NCI-H82 treated with DMSO at 0.1 percent for 48 hours (cell line): ENCODE data around the gene TUNAR.

Experiments
- DNase-seq: peaks from one replicate; lab custom pipeline; 2025; ENCODE audit not compliant: unreplicated experiment; lab: John Stamatoyannopoulos, UW

TUNAR gene

DNA sequence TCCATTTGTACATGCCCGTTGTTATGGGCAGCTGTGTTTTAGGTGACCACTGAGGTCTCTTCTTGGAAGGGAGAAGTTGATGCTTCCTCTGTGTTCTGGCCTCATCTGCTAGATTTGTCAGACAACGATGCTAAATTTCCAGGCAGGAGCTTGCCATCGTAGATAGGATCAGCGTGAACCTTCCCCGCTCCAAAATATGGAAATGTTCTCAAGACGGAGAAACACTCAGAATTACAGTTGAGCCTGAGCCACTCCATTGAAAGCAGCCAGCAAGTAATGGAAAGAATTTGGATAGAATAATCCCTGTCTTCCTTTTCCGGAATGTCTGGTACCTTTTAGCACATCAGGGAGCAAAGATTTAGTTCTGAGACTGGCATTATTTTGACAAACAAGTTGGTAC is 34.8 kb downstream of the TUNAR start:
- no peak for DNase-seq

DNA sequence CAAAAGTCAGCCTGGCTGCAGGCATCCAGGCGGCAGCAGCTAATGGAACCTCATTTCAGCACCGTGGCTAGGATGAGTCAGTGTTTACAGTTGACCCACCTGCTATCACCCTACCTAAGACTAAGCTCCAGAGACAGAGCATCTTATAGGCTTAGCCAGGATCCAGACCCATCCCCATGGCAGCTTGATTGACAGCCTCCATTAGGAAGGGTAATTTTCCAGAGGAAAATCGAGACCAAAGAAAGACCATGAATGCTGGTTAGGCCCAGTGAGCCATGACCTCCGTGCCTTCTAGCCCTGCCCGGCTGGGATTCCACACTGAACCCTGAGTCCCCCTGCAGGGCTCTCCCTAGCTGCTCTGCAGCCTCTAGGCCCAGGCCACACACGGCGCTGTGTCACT is 38.7 kb downstream of the TUNAR start:
- DNase-seq, result peak; percentile 41

DNA sequence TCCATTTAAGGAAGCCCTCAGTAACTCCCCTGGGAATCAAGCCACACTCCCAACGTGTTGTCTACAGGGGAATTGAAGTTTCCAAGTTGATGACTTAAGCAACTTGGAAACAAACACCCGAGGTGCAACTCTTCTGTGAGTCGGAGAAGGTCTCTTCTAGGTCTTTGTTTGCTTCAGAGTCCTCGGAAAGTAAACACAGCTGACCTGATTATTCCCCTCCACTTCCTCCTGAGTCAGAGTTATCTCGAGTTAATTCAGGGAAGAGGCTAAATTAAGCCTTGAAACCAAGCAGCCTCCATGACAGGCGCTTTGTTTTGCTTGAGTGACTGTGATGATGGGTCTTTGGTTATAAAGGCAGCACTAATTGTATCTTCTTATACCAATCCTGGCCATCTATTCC is 41.8 kb downstream of the TUNAR start:
- DNase-seq, result no peak

DNA sequence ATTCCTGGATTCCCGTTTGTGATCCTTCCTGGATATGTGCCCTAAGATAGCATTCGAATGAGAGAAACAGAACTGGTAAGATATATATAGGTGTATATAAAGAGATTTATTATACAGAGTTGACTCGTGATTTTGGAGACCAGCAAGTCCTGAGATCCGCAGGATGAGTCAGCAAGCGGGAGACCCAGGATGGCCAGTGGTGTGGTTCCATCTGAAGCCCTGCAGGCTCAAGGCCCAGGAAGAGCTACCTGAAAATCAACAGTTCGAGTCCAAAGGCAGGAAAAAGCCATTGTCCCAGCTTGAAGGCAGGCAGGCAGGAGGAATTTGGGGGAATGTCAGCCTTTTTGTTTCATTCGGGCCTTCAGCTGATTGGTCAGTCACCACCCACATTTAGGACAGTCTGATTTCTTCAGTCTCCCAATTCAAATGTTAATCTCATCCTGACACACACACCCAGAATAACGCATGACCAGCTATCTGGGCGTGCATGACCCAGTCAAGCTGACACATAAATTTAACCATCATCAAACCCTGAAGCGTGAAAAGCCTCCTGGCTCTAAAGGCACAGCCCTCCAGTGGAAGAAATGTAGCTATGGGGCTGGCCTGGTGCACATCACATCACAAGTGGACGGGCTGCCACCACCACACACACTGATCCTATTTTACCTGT is 44.3 kb downstream of the TUNAR start:
- no peak for DNase-seq

DNA sequence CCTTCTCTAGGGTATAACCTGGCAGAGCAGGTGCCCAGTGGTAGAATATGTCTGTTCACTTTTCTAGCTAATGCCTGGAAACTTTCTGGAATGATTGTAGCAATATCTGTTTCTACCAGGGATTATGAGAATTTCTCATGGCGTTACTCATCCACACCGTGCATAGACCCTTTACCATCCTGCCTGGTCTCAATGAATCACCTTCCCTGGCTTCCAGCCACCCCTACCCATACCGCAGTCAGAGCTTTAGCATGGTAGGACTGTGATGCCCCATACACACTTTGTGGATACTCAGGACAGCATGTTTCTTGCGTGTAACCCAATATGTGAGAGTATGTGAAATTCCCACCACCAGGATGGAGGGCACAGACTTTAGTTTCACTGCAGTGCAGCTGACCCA is 45.4 kb downstream of the TUNAR start:
- no peak for DNase-seq

DNA sequence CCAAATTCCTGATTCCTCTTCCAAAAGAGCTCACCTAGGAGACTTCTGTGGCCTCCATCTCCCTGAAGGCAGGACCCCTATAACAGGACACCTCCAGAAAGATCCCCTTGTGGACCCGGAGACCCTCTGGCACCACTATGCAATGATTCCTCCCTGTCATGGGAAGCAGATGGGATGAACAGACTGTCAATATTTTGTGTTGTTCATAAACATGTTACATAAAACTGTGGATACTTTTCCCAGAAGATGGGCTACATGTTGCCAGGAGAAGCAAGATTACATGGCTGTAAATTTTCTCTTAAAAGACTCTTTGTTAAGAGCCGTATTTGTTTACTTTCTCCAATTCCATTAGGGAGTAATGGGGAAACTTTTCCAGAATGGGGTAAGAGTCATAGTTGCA is 52.1 kb downstream of the TUNAR start:
- DNase-seq, result no peak

DNA sequence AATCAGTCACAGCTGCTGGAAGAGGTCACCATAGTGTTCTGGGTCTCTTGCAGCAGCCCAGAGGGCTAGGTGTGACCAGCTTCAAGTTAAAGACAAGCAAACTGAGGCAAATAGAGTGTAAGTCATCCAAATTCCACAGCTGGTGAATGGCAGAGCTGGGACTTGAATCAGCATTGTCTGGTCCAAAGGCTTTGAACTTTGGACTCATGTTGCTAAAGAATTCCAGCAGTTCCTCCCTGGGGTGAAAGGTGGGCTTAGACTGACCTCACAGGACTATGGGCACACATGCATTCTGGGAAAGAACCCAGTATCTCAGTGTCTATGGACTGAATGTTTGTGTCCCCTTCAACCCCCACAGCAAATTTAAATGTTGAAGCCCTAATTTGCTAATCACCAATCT is 54.8 kb downstream of the TUNAR start:
- DNase-seq, result no peak

DNA sequence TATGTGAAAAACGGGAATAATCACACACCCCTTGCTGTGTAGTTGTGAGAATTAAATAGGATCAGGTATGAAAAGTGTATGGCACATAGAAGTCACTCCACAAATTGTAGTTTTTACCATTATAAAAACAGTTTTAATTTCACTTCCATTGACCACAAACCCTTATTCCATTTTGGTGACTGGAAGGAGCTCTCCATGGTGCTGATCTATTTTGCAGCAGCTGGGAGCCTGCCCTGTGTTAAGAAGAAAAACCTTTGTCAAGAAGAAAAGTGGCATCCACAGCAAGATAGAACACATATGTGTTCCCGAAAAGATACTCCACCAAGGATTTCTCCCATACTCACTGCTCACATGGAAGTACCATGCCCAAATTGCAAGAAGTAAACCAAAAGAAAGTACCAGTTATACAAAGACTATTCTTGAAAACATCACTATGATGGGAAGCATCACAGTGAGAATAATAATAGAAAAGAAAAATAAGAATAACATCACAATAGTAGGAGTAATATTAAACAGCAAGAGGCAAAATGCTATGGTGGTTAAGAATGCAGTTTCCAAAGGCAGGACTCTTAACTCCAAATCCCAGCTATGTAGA is 58.7 kb downstream of the TUNAR start:
- DNase-seq, result no peak

DNA sequence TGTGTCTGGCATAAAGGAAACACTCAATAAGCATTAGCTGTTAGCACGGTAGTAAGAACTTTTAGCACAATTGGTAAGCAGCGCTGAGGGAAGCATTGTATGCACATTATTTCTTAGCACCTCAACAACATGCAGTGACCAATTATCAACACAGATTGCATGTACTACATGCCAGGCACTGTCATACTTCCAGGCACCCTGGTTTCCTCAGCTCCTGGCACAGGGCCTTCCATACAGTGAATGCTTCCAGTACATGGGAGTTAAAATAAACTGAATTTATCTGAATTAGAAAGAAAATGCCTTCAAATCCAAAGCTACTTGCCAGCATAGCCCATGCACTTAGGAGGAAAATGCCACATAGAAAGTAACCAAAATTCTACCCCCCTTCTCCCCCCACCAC is 59.4 kb downstream of the TUNAR start:
- DNase-seq, result no peak

DNA sequence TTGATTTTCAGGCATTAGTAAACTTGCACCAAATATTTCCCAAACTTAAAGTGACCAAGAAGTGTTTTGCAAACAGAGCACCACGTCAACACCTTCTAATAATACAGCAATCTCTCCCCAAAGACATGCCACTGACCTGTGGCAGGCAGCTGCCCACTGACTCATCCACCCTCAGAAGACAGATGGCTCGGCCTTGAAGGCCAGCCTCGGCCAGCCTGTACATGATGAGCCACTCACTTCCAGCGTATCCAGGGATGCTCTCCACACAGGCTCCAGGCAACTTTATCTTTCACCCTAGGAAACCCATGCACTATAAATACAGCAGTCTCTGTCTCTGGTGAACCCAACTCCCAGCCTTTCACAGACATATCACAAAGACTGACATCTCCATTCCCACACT is 62.7 kb downstream of the TUNAR start:
- DNase-seq, result no peak

DNA sequence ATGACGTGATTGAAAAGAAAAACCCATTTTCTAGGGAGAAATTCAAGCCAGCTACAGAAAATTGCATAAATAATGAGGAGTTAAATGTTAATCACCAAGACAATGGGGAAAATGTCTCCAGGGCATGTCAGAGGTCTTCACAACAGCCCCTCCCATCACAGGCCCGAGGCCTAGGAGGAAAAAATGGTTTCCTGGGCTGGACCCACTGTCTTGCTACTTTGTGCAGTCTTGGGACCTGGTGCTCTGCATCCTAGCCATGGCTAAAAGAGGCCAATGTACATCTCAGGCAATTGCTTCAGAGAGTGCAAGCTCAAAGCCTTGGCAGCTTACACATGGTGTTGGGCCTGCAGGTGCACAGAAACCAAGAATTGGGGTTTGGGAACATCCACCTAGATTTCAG is 65.3 kb downstream of the TUNAR start:
- no peak for DNase-seq

DNA sequence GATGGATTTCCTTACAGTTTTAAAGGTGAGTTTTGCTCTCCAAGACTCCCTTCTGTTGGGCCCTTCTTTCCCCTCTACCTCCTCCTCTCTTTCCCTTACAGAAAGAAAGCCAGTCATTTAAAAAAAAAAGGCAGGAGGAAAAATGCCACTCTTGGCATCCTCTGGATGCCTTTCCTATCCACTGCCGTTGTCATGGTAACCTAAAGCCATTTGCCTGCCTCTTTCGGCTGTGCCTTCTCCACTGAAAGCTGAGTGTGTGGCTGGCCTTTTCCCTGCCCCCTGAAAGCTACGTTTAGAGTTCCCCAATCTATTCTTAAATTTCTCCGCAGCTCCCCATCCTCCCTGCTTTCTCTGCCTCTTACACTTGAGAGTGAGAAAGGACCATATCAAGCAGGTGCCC is 67.1 kb downstream of the TUNAR start:
- no peak for DNase-seq

DNA sequence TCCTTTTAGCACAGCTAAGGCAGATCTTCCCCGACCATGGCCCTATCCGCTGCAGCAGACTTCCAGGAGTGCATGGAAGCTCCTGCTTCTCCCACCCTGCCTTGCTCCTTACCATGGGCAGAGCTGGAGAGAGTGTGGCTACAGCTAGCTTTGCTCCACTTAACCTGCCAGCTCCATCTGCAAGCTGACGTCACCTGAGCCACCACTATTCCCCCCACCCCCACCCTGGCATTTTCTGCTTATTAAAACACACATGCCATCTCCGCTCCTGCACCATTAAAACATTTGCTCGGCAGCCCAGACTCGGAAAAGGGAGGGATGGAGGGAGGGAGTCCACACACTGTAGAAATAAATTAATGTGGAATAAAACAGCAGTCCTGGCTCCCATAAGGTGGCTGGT is 67.8 kb downstream of the TUNAR start:
- DNase-seq, result no peak

DNA sequence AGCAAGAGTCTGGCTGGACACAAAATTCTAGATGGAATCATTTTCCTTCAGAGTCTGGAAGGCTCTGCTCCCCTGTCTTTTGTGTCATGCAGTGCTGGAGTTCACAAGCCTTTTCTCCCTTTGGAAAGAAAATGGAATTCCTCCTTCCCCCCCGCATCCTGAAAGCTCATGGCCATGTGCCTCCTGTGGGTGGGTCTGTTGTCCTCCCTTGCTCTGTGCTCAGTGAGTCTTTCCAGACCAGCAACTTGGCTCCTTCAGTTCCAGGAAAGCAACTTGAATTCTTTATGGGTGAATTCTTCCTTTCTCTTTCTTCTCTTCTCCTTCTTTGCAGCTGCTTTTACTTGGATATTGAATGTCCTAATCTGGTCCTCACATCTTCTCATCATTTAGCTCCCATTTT is 70.2 kb downstream of the TUNAR start:
- DNase-seq, result no peak

DNA sequence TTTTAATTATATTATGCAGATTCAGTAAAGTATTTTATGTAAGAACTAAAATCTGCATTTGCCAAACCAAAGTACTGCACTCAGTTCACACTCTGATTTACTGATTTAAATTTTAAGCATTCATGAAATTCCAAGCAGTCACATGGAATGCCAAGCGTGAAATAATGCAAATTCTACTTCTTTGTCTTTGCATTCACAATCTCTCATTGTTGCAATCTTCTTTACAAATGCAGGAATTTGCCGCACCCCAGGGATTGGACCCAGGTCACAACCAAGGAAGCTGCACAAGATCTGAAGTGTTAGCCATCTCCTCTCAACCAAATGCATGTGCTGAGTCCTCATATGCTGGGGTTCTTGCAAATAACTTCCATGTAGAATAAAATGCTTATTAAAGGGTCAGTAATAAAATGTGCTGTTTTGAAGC is 71.9 kb downstream of the TUNAR start:
- no peak for DNase-seq

DNA sequence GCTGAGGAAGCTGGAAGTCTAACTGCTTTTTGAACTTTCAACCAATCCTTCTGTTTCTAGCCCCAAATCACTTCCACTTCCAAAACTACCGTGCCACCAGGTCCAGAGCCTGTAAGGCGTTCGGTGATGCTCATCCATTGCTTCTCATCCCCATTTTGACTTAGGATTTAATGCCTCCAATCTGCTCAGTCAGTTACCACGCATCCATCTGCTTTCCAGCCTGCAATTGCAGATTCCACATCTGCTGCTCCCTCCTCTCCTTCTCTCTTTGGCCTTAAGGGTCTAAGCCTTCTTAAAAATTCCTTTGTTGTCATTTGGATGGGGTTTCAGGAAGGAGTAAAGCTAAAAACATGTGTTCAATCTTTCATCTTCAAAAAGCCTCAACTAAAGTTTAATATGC is 74.7 kb downstream of the TUNAR start:
- no peak for DNase-seq

DNA sequence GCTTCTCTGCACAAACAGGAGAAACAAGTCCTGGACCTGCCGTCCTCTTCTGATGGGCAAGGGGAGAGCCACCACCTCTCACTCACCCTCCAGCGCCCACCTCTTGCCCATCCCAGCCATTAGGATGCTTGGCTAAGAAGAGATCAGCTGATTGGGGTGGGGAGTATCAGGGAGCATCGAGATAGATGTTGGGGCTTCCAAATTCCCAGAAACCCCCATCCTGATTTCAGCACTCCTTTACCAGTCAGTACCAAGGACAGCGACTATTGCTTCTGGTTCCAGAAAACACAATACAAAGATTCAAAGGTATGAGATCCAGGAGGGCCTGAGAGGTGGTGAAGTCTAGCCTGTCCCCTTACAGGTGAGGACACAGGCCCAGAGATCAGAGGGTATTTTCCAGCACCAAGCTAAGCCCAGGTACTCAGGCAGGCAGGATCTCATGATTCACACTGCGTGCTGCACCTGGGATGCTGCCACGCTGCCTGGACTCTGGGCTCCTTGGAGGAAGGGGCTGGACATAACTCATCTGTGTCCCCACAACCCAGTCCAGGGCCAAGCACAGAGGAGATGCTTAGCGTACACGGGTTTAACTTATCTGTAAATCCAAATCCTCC is 76.6 kb downstream of the TUNAR start:
- no peak for DNase-seq

DNA sequence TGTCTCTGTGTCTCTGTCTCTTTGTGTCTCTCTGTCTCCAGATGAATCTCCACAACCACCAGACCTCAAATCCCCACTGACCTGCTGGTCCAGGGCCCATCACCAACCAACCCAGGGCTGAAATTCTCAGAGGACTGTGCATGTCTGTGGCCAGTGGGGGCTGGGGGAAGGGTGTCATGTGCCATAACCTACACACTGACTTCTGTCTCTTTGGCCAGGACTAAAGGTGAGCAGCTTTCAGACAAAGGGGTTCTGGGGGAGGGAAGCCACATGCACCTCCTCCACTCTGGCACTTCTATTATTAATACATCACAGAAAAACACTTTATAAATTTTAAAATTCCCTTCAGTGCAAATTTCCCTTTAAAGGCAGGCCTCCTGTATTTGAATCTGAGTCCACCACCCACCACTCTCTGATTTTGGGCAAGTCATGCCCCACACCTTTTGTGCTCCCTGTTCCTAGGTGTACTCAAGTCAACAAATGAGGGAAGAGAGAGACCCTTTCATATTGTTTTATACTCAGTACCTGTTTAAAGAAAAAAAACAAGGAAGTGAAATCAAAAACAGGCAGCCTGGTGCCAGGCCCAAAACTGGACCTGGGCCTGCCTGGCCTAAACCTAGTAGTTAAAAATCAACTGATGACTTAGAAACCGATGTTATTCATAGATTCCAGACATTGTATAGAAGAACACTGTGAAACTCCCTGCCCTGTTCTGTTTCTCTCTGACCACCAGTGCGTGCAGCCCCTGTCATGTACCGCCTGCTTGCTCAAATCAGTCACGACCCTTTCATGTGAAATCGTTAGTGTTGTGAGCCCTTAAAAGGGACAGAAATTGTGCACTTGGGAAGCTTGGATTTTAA is 80.2 kb downstream of the TUNAR start:
- no peak for DNase-seq

DNA sequence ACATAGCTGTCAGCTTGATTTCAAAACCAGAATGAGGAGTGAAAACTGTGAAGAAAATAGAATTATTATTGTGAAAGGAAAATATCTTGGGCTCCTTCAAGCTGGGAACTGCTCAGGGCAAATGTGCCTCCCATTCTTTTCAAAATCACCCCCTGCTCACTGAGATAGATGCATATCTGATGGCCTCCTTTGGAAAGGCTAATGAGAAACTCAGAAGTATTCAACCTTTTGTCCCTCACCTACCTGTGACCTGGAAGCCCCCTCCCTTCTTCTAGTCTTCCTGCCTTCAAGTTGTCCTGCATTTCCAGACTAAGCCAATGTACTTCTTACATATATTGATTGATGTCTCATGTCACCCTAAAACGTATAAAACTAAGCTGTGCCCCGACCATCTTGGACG is 81.5 kb downstream of the TUNAR start:
- no peak for DNase-seq

DNA sequence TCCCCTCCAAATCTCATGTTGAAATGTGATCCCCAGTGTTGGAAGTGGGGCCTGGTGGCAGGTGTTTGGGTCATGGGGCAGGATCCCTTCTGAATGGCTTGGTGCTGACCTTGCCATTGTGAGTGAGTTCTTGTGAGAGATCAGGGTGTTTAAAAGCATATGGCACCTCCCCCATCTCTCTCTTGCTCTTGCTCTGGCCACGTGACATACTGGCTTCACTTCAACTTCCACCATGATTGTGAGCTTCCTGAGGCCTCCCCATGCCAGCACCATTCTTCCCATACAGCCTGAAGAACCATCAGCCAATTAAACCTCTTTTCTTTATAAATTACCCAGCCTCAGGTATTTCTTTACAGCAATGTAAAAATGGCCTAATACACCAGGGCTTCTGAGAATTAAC is 82.7 kb downstream of the TUNAR start:
- no peak for DNase-seq

DNA sequence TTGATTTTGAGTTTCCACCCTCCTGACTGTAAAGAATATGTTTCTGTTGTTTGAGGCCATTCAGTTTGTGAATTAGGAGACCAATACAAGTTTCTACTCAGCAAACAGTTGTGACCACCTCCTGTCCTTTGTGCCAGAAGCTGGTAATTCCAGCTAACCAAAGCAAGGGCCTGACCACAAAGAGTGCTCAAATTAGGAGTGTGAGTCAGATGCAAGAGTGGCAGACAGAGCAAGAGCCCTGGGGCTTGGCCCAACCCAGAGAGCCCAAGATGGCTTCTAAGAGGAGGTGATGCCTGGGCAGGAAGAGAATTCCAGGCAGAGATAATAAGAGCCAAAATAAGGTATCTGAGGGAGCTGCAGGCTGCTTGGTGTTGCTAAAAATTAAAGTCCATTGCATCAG is 84.8 kb downstream of the TUNAR start:
- DNase-seq, result no peak

DNA sequence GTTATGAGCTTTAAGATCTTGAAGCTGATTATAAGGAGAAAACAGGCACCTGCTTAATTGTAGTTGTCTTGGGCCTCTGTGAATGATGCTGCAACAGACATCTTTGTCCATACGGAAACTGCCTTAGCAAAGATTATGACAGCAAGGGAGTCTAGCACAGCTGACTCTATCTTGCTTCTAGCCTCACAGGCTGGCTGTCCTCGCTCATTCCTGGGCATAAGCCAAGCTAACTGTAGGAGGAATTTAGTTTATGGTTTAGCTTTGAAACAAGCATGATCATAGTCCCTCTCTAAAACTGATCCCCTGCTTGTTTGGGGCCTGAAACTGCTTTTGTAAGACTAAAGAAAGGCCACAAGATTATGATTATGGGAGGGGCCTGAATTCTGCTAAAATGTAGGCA is 88.3 kb downstream of the TUNAR start:
- no peak for DNase-seq
